ENCODE results near the gene CACNA1C.

CACNA1C gene

DNA sequence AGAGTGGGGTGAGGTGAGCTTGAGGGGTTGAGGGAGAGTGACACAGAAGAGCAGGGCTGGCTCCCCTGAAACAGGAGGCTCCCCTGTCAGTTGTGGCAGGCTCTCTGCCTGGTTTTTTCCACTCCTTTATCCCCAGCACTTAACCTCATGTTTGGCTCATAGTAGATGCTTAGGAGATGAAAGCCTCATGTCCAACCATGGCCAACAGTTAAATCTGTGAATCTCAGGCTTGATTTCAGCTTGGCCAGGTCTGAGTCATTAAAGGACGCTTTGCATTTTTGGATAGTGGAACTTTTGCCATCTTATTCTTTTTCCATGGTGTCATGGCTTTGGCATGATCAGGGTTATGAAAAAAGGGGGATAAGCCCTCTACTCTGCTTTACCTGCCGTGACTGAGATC, 117.2 kb downstream of the CACNA1C start:
- no peaks in the 10 kb centered on the region for H3K27me3 ChIP-seq (replicated peaks)
- H3K36me3 ChIP-seq (replicated peaks): no peaks in the 10 kb centered on the region
- in situ Hi-C loops (cut with HindIII; ENCODE audit: low pct_ligation_motif_present, low sequenced_read_pairs): no loop called here
- no peak for DNase-seq
- no peak overlapping the region for H3K4me3 ChIP-seq (ENCODE audit: low read depth, low read length)
- TF ChIP-seq, protein P1, sequence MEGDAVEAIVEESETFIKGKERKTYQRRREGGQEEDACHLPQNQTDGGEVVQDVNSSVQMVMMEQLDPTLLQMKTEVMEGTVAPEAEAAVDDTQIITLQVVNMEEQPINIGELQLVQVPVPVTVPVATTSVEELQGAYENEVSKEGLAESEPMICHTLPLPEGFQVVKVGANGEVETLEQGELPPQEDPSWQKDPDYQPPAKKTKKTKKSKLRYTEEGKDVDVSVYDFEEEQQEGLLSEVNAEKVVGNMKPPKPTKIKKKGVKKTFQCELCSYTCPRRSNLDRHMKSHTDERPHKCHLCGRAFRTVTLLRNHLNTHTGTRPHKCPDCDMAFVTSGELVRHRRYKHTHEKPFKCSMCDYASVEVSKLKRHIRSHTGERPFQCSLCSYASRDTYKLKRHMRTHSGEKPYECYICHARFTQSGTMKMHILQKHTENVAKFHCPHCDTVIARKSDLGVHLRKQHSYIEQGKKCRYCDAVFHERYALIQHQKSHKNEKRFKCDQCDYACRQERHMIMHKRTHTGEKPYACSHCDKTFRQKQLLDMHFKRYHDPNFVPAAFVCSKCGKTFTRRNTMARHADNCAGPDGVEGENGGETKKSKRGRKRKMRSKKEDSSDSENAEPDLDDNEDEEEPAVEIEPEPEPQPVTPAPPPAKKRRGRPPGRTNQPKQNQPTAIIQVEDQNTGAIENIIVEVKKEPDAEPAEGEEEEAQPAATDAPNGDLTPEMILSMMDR (IDR thresholded peaks at IDR 0.05; ENCODE audit: low read depth, low read length, missing control alignments): no peak
- no peak overlapping the region for H3K27ac ChIP-seq

DNA sequence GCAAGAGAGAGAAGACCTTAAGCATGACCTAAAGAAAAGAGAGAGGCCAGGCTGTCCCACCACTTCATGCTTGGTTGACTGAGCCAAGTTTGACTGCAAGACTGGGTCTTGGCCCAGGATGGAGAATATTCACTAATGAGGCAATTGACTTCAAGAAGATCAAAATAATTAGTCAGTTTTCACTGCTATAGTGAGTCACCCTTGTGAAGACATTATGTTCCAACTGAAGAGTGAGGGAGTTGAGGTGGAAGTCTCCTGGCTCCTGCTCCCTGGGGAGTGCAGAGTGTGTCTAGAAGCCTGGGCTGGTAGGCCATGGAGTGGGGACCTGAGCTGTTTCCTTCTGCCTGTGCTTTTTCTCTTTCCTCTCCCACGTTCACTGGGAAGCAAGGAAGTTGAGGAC, 117.6 kb downstream of the CACNA1C start:
- TF ChIP-seq, protein P1 (IDR thresholded peaks at IDR 0.05; ENCODE audit: low read depth, low read length, missing control alignments): no peak
- Histone ChIP-seq H3K36me3 (replicated peaks) (no peaks in the 10 kb centered on the region), H3K27ac (no peak overlapping the region), H3K4me3 (ENCODE audit: low read depth, low read length) (no peak overlapping the region), H3K27me3 (replicated peaks) (no peaks in the 10 kb centered on the region)
- no peak for DNase-seq
- in situ Hi-C loops (cut with HindIII; ENCODE audit: low pct_ligation_motif_present, low sequenced_read_pairs): no loop called here

DNA sequence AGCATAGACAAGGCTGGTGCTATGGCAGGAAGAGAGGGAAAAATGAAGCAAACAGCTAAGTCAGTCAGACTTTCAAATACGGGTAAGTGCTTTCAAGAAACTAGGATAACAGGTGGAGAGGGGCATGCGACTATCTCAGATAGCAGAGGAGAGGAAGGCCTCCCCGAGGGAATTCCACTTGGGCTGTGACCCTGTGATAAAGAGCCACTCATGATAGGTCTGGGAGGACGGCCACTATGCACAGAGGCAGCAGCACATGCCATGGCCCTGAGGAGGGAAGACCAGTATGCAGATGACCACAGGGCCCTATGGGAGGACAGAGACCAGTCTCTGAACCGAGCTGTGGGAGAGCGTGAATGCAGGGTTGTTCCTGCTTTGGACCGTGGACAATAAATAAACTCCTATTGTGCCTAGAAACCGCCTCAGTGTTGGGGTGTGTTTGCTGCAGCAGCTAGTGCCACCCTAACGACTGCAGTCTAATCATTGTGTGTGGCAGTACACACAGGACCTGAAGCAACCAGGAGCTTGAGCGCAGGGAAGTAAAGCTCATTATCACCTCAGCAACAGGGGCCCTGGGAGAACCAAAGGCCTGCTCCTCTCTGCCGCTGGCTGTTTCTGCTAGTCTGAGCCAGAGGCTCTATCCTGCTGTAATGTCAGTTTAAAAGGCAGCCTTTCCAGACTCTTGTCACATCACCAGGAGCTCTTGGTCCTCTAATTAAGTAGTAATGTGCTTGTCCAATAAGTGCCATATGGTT, 119.1 kb downstream of the CACNA1C start:
- in situ Hi-C loops (cut with HindIII; ENCODE audit: low pct_ligation_motif_present, low sequenced_read_pairs): no loop called here
- no peak overlapping the region for H3K27ac ChIP-seq
- no peak for DNase-seq
- TF ChIP-seq, protein P1 (IDR thresholded peaks at IDR 0.05; ENCODE audit: low read depth, low read length, missing control alignments): no peak
- H3K4me3 ChIP-seq (ENCODE audit: low read depth, low read length): no peak overlapping the region
- no peaks in the 10 kb centered on the region for H3K27me3 ChIP-seq (replicated peaks)
- H3K36me3 ChIP-seq (replicated peaks): no peaks in the 10 kb centered on the region

DNA sequence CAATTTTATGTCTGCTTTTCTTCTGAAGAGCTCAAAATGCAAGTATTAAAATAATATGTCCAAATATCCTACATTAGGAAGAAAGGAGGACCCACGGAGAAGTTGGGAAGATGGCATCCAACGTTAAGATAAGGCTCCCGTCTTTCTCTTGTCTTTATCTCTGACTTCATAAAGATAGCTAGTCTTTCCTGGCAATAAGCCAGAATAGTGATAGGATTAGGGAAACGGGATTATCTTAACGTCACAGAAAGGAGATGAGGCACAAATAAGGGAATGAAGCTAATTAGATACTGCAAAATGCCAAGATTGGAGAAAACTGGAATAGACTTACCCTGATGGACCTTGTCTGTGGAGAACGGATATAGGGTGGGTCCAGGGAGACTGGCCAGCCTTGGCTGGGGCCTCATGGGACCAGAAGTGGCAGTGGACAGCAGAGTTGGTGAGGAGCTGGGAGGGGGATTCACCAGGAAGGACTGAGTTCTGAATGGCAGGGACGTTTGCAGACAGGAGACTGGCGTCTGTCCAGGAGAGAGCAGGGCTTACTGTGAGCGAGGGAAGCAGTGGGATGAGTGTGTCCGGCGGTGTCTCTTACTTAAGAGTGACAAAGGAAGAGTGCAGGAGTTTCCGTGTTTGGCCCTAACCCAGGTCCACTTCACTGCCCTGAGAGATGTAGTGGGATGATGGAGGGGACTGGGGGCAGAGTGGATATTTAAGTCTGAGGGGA, 119.9 kb downstream of the CACNA1C start:
- Histone ChIP-seq H3K27ac (no peak overlapping the region), H3K27me3 (replicated peaks) (no peaks in the 10 kb centered on the region), H3K36me3 (replicated peaks) (no peaks in the 10 kb centered on the region), H3K4me3 (ENCODE audit: low read depth, low read length) (no peak overlapping the region)
- TF ChIP-seq, protein P1 (IDR thresholded peaks at IDR 0.05; ENCODE audit: low read depth, low read length, missing control alignments): no peak
- in situ Hi-C loops (cut with HindIII; ENCODE audit: low pct_ligation_motif_present, low sequenced_read_pairs): no loop called here
- DNase-seq: no peak

DNA sequence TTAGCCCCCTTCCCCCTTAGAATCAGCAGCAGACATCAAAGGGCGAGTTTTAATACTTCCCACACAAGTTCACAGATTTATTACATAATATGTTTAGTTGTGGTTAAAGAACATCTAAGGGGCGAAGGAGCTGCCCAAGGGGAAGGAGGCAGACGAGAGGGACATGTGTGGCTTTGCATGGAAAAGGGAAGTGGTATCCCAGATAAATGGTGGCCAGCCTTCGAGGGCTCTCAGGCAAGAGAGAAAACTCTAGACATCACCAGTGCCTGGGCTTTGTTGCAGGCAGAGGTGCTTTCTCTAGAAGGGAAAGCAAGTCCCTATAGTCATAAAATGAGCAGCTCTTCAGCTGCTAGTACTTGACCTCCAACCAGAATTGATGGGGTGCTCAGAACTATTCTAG, 121.2 kb downstream of the CACNA1C start:
- DNase-seq: no peak
- in situ Hi-C loops (cut with HindIII; ENCODE audit: low pct_ligation_motif_present, low sequenced_read_pairs): no loop called here
- Histone ChIP-seq H3K27ac (no peak overlapping the region), H3K4me3 (ENCODE audit: low read depth, low read length) (no peak overlapping the region), H3K36me3 (replicated peaks) (no peaks in the 10 kb centered on the region), H3K27me3 (replicated peaks) (no peaks in the 10 kb centered on the region)
- TF ChIP-seq, protein P1 (IDR thresholded peaks at IDR 0.05; ENCODE audit: low read depth, low read length, missing control alignments): no peak

Data from brain microvascular endothelial cell (primary cell).